ENCODE measurements around the gene METTL16. TPM values are rescaled to one million over a fixed set of nuclear protein-coding genes. Genes with fewer than 3 reads are reported as not detected.

Gene METTL16
- total RNA-seq, 1 donor from 2014 or later, result 17.0 TPM

Small RNAs within 50 kb of the gene (small RNA-seq; reads per million reads assigned to genes)
- not detected for gene AC006435.3
- not detected for gene AC006435.4
- not detected for gene AC006435.5

Other genes starting within 250 kb of the METTL16 start
- 19.8 TPM for gene SMG6, start 208.1 kb downstream of the METTL16 start, total RNA-seq
- gene SRR, start 207.9 kb downstream of the METTL16 start, total RNA-seq, result 57.9 TPM
- 26.5 TPM for gene TSR1, start 175.4 kb downstream of the METTL16 start, total RNA-seq
- 63.5 TPM for gene SGSM2, start 174.4 kb downstream of the METTL16 start, total RNA-seq
- 7.6 TPM for gene MNT, start 110.8 kb downstream of the METTL16 start, total RNA-seq
- 292 TPM for gene PAFAH1B1, start 81.8 kb upstream of the METTL16 start, total RNA-seq
- 17.5 TPM for gene CLUH, start 199.9 kb upstream of the METTL16 start, total RNA-seq
- gene CCDC92B, start 237.8 kb upstream of the METTL16 start, total RNA-seq, result 1.1 TPM

Measured in occipital lobe (tissue), 2 donors.